ENCODE results near the gene TYMP. TPM values are rescaled to one million over a fixed set of nuclear protein-coding genes. Genes with fewer than 3 reads are reported as not detected.

The TYMP gene
- polyA plus RNA-seq, 1 of the 3 experiments (the other 2 are of a cell fraction), result 1.7 TPM

DNA sequence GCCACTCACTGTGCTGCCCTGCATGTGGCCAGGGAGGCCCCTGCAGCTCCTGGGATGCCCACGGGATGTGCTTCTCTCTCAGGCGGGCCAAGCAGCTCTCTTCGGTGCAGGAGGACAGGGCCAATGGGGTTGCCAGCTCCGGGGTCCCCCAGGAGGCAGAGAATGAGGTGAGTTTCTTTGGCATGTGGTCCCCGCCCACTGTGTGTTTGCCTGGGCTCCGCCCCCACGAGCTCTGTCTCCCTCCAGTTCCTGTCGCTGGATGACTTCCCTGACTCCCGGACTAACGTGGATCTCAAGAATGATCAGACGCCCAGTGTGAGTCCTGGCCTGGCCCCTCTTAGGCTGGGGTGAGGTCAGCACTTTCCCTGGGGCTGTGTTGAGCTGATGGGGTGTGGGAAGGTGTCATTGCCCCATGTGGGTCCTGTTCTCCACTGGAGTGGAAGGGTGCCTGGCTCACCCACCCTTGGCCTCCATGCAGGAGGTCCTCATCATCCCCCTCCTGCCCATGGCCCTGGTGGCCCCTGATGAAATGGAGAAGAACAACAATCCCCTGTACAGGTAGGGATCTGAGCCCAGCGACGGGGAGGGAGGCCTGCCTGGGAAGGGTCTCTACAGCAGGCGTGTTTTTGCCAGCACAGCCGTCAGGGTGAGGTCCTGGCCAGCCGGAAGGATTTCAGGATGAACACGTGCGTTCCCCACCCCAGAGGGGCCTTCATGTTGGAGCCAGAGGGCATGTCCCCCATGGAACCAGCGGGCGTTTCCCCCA, 12.1 kb downstream of the TYMP start:
- H3K4me3 ChIP-seq (ENCODE audit: low read depth in 2 of 2, low read length in 1 of 2), result no peak overlapping the region
- DNase-seq, result peak; percentile 14
- no peak overlapping the region for H3K9ac ChIP-seq
- H3K4me2 ChIP-seq, result no peak overlapping the region
- no peaks in the 10 kb centered on the region for H3K27me3 ChIP-seq (ENCODE audit: insufficient read depth)
- peaks cover 44% of the 10 kb centered on the region for H3K79me2 ChIP-seq (ENCODE audit: insufficient read depth)
- H3K9me3 ChIP-seq, result no peaks in the 10 kb centered on the region
- peaks cover 7 to 41% of the 10 kb centered on the region in 2 experiments for H3K36me3 ChIP-seq (replicated peaks in 1 of 2; ENCODE audit: control insufficient read depth in 1 of 2, insufficient read depth in 2 of 2, low read length in 1 of 2)
- TF ChIP-seq, protein P1, sequence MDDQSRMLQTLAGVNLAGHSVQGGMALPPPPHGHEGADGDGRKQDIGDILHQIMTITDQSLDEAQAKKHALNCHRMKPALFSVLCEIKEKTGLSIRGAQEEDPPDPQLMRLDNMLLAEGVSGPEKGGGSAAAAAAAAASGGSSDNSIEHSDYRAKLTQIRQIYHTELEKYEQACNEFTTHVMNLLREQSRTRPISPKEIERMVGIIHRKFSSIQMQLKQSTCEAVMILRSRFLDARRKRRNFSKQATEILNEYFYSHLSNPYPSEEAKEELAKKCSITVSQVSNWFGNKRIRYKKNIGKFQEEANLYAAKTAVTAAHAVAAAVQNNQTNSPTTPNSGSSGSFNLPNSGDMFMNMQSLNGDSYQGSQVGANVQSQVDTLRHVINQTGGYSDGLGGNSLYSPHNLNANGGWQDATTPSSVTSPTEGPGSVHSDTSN (IDR thresholded peaks at IDR 0.05), result no peak
- TF ChIP-seq MEF2A (IDR thresholded peaks at IDR 0.05; ENCODE audit: borderline replicate concordance, low read depth) (no peak), JUND (IDR thresholded peaks at IDR 0.05) (no peak), POLR2AphosphoS5 (IDR thresholded peaks at IDR 0.05; ENCODE audit: low read depth, low read length) (no peak), RXRA (IDR thresholded peaks at IDR 0.05; ENCODE audit: borderline replicate concordance, low read depth) (no peak), CHD2 (IDR thresholded peaks at IDR 0.05; ENCODE audit: low read length, partially characterized antibody) (no peak), MXI1 (IDR thresholded peaks at IDR 0.05; ENCODE audit: low read depth, low read length) (no peak), MAX (IDR thresholded peaks at IDR 0.05; ENCODE audit: low read depth) (no peak), RFX5 (IDR thresholded peaks at IDR 0.05; ENCODE audit: low read length) (no peak), GATA2 (CRISPR knock-in tag; IDR thresholded peaks at IDR 0.05) (no peak), USF2 (IDR thresholded peaks at IDR 0.05; ENCODE audit: borderline replicate concordance, low read depth, low read length) (no peak), FOXM1 (IDR thresholded peaks at IDR 0.05; ENCODE audit: low read depth) (no peak), TEAD4 (IDR thresholded peaks at IDR 0.05; ENCODE audit: borderline replicate concordance, insufficient read depth) (no peak), FOXJ3 (CRISPR knock-in tag; IDR thresholded peaks at IDR 0.05) (no peak), SMC3 (IDR thresholded peaks at IDR 0.05; ENCODE audit: low read depth, low read length) (no peak), EP300 (IDR thresholded peaks at IDR 0.05; ENCODE audit: borderline replicate concordance in 1 of 2, low read depth in 1 of 2, low read length in 1 of 2) (no peak), ELF1 (IDR thresholded peaks at IDR 0.05) (no peak)
- POLR2A ChIA-PET, result no interaction called here
- WGBS (ENCODE audit: low lambda C conversion rate), result 90% methylated on average over 18 of the region's 20 CpGs
- CTCF ChIA-PET, result interaction anchor here (1.1 to 3.4 kb wide), 2 partner anchors 8 to 60 kb away, joined by 3 to 18 read pairs; partner anchors contain the start of genes CPT1B and SCO2
- 0 out of 2 replicates have a peak, but pooled peaks cover 2% of the 10 kb centered on the region for H4K20me1 ChIP-seq (ENCODE audit: insufficient read depth)
- H3K27ac ChIP-seq (ENCODE audit: low read depth in 2 of 2, low read length in 1 of 2), result no peak overlapping the region
- no peaks in the 10 kb centered on the region for H3K4me1 ChIP-seq (ENCODE audit: control insufficient read depth in 1 of 2, insufficient read depth in 2 of 2, low read depth in 1 of 2, low read length in 1 of 2)
- no peaks in the 10 kb centered on the region for H3K9me2 ChIP-seq
- no peaks in the 10 kb centered on the region for H3F3A ChIP-seq (replicated peaks; ENCODE audit: insufficient read depth)
- no peak overlapping the region for H2AFZ ChIP-seq (ENCODE audit: low read depth)

Data from SK-N-SH (cell line).